GM19397 (cell line): ENCODE measurements around the gene TCF7.

Experiments
- ATAC-seq: cut with Tn5 transposase; IDR thresholded peaks from one replicate; pipeline ENCODE4 v1.9.1; 2021; ENCODE audit warnings: mild to moderate bottlenecking, moderate library complexity; ENCODE audit not compliant: unreplicated experiment

The TCF7 gene

GRCh38 chr5:134112726-134113362, 1.6 kb upstream of the TCF7 start:
- ATAC-seq = no peak

DNA sequence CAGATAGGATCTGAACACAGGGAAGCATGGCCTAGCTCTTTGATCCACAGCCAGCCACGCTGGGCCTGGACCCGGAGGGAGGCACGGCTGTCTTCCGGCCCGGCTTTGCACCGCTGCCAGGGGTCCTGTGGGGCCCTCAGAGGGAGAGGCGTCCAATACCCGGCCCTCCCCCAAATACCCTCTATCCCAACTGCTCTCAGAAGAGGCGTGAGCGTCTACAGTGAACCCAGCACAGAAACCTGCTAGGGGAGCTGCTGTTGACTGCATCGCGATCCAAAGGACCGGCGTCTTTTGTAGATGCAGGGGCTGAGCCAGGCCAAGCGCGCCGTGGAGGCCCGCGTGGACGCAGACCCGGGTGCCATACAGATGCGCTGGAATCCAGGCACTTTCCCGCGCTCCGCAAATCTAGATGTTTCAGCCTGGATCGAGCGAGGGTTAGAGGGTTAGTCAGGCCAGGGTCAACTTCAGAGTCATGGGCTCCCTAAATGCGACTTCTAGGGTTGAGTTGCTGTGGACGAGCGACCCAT, 1.1 kb upstream of the TCF7 start:
- ATAC-seq = no peak

- ATAC-seq = peak; percentile 23
Measured at GRCh38 chr5:134114886-134115805, 665 bp downstream of the TCF7 start.

DNA sequence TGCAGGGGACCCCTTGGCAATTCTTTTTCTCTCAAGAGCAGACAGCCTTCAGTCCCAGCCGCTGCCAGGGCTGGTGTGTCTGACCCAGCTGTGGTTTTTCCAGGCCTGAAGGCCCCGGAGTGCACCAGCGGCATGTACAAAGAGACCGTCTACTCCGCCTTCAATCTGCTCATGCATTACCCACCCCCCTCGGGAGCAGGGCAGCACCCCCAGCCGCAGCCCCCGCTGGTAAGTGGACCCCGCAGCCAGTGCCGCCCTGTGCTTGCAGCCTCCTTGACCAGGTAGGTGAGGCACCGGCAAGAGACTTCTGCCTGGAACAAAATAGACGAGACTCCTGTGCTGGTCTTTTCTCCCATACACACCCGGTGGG, 1.3 kb downstream of the TCF7 start:
- ATAC-seq = no peak

DNA sequence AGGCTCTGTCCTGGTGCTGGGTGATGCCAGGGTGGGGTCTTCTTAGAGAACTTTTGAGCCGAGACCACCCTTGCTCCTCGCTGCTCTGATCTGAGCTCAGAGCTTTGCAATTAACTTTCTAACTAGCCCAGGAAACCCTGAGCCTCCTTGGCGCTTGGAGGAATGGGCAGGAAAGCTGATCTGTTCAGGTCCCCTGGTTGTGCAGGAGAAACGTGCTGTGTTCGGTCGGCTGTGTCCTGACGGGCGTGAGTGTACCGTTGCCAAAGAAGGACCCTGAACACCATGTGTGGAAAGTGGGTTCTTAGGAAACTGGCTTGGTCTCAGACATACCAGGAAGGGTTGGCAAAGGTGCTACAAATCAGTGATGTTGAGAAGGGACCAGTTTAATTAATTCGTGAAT, 1.8 kb downstream of the TCF7 start:
- ATAC-seq = no peak

DNA sequence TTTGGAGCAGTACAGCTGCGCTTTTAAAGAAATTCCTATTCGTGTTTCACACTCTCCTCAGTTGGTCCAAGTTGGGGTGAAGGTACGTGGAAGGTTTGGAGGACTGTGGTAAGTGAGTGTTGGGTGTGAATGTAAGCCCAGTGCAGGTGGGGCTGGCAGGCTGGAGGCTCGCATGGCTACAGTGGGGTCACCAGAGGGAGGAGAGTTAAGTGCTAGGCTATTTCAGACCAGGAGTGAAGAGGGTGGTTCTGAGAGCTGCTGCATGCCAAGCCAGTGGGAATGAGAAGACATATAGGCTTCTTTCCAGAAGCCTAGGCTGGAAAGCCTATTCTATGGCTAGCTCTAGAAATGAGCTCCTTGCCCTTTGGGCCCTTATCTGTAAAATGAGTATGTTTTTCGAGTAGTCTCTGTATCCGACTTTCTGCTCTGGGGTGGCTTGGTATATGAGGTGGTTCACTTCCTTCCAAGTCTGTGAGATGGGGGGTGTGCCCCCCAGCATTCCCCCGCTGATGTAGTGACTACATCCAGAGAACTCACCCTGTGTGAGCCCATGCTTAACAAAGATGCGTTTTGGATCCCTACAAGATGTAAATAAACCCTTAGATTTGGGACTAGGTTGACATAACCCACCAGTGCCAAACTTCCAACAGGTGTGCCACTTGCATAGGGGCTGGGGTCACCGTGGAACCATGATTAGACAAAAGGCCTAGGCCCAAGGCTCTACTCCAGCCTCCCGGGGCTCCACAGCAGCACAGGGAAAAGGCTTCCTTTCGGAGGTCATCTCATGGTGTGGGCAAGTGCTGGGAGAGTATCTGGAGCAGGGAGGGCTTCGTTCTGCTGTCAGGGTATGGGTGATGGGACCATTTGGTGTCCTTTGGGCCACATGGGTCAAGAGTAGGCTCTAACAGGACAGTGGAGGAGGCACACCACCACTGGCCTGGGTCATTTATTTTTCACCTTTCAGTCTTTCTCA, 2.6 kb downstream of the TCF7 start:
- ATAC-seq = no peak

DNA sequence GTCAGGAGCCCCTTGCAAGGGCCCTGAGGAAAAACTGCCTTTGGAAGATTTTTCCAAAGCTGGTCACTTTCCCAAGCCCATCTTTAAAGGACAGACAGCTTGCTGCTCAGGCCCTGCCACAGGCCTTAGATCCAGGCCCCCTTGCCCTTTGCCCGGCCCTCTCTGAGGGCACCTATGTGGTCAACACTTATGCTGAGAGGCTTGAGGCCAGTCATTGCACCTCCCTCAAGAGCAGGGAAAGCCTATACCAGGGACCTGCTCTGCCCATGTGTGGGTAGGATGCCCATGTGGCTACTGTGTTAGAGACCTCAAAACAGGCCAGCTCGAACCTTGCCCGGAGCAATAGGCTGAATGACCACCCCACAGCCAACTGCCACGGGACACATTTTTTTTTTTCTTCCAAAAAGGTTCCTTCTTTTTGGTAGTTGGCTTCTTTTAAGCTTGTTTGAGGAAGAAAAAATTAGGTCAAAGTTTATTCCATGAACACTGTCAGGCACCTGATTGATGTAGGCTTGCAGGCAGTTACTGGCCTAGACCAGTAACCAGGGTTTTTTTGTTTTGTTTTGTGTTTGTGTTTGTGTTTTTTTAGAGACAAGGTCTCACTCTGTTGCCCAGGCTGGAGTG, 3.8 kb downstream of the TCF7 start:
- ATAC-seq = no peak

DNA sequence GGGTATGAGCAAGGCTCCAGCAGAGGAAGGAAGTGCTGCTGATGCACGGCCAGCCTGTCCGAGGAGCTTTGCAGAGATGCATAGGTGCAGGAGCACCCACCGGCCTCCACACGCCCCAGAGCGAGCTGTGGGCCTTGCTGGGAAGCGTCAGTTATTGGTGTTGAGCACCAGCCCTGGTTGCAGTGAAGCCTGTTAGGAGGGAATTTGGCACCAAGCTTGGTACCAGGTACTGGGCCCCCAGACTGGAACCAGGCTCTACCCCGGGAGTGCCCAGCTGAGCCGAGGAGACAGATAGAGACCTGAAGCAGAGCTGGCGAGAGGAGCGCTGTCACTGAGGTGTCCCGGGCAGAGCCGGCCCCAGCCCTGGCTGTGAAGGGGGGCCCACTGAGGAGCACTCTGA, 5.2 kb downstream of the TCF7 start:
- ATAC-seq = no peak

DNA sequence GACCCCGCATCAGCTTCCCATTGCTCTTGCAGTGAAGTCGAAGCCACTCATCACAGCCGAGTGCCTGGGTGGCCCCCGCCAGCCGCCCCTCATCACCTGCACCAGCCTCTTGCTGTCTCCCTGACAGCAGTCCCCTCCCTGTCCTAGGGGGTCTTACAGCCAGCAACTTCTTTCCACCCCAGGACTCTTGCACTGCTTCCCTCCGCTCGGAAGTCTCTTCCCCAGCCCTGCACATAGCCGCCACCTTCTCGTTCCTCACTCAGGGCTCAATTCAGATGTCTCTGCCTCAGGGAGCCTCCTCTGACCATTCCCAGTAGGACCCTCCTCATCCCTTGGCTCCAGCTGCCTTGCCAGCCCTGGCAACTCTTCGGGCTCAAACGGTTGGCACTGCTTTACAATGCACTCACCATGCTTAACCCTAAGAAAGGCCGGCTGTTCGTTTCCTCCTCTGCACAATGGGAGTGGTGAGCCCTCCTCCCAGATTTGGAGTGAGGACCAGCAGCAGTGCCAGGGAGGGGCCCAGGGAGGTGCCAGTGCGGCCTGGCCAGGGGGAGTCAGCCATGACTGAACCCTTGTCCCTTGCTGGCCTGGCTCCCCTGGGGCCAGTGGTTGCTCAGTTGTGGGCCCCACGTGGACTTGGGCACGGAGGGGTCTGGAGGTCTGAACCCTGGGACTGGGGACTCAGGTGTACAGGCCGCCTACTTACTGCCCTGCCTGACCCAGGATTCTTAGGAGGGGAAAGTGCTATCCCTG, 6.1 kb downstream of the TCF7 start:
- no peak for ATAC-seq

- ATAC-seq = no peak
Measured at GRCh38 chr5:134122530-134122929, 8.0 kb downstream of the TCF7 start.

- ATAC-seq = no peak
Measured at GRCh38 chr5:134123360-134123759, 8.9 kb downstream of the TCF7 start.

DNA sequence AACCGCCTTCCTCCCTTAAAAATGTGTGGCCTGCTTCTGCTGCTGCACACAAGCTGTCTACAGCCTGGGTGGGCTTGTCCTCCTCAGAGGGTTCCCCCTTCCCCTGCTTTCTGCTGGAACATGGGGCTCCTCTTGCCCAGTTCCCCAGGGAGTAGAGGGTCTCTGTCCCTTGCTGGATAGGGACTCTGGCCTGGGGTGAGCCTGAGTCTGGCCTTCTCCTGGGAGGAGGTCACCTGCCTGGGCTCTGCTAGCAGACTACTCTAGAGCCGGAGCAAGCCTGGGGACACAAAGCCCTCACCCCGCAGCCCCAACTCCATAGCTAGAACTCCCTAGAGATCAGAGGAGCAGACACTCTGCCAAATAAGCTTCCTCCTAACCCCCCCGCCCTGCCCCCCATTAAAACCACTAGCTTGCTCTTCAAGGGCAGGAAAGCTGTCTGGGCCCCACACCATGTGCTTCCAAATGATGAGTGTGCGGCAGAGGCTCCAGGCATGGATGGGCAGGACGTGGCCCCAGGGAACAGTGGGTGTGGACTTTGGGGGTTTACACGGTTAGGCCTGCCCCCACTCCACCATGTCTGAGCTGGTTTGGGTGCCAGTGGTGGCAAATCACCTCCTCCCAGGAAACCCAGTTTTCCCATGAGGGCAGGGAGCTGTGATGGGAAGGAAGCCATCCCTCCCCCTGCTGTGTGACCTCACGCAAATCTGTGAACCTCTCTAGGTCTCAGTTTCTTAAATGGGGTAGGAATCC, 10.0 kb downstream of the TCF7 start:
- ATAC-seq = no peak

GRCh38 chr5:134125039-134126015, 10.8 kb downstream of the TCF7 start:
- no peak for ATAC-seq

GRCh38 chr5:134127376-134127861, 12.9 kb downstream of the TCF7 start:
- ATAC-seq = peak; percentile 58

- ATAC-seq = no peak
Measured at GRCh38 chr5:134127988-134128647, 13.6 kb downstream of the TCF7 start.

DNA sequence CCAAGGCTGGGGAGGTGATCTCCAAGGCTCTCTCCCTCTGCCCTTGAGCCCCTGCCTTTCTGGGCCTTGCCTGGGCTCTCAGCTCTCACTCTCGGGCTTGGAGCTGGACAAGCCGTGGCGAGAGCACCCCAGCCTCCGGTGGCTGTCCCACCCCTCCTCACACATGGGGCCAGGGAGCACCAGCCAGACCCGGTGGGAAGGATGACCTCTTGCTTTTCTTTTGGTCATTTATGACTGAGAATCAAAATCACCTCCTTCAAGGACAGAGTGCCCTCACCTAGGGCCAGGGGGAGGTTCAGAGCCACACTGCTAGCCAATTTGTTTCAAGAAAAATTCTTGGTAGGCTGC, 14.1 kb downstream of the TCF7 start:
- no peak for ATAC-seq
